Adipocyte (in vitro differentiated cells): ENCODE measurements around the gene CCR1.

Experiments used
- DNase-seq: peaks from one replicate; pipeline ENCODE4 v3.0.0-alpha.2; 2015; ENCODE audit warnings: low read depth
- H3K27me3 ChIP-seq: replicated peaks from 2 replicates; pipeline ENCODE4 v1.7.0; 2013; ENCODE audit warnings: mild to moderate bottlenecking, low read length, moderate library complexity; ENCODE audit not compliant: control insufficient read depth, insufficient read depth
- H3K36me3 ChIP-seq: 2 replicates; pipeline ENCODE4 v1.7.0; 2013; ENCODE audit warnings: low read length, mild to moderate bottlenecking, moderate library complexity; ENCODE audit not compliant: control insufficient read depth, insufficient read depth, severe bottlenecking
- H3K4me1 ChIP-seq: 2 replicates; pipeline ENCODE4 v1.7.0; 2013; ENCODE audit warnings: mild to moderate bottlenecking, low read length, moderate library complexity; ENCODE audit not compliant: control insufficient read depth, insufficient read depth
- H3K4me3 ChIP-seq: 2 replicates; pipeline ENCODE4 v1.7.0; 2013; ENCODE audit warnings: mild to moderate bottlenecking, low read length, moderate library complexity
- H3K9ac ChIP-seq: 2 replicates; pipeline ENCODE4 v1.7.0; 2013; ENCODE audit warnings: mild to moderate bottlenecking, low read length, moderate library complexity
- H3K9me3 ChIP-seq: 2 replicates; pipeline ENCODE4 v1.7.0; 2013; ENCODE audit warnings: mild to moderate bottlenecking, low read length, moderate library complexity; ENCODE audit not compliant: control insufficient read depth

The CCR1 gene

DNA sequence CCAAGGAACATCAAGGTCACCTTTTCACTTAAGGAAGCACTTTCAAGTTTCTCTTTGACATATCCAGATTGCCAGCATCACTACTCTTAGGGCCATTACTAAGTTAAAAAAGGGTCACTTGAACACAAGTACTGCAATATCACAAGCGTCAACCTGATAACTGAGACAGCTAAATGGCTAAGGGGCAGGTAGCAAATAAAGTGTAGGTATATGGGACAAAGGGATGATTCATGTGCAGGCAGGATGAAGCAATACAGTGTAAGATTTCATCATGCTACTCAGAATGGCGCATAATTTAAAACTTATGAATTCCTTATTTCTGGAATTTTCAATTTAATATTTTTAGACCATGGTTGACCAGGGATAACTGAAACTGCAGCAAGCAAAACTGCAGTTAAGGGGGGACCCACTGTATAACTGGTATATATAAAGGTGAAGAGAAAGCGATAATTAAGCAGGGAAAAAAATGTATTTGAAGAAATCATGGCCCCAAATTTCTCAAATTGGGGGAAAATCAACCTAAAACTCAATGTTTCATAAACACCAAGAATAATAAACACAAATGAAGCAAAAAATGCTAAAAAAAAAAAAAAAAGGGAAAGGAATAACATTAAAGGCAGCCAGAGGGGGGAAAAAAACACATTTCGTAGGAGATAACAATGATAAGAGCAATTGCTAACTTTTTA is 13.1 kb downstream of the CCR1 start:
- Histone ChIP-seq H3K27me3 (no peaks in the 10 kb centered on the region), H3K4me1 (no peaks in the 10 kb centered on the region), H3K9me3 (peaks cover 25% of the 10 kb centered on the region), H3K4me3 (no peak overlapping the region), H3K36me3 (no peaks in the 10 kb centered on the region), H3K9ac (no peak overlapping the region)
- no peak for DNase-seq

DNA sequence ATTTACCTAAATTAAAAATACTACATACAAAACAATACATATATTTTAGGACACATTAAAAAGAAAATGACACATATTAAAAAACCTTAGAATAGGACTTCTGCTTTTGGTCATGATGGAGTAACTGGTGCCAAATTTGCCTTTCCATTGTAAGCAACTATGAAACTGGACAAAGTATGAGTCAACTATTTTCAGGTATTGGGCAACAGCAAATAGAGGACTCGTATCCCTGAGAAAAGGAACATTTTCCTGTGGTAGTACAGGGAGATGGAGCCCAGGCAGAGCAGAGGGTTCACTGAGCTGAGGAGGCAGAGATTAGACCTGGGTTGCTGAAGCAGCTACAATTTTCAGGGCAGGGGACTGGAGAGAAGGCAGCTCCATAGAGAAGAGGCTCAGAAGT is 14.7 kb downstream of the CCR1 start:
- no peaks in the 10 kb centered on the region for H3K4me1 ChIP-seq
- no peak overlapping the region for H3K9ac ChIP-seq
- no peak overlapping the region for H3K4me3 ChIP-seq
- H3K9me3 ChIP-seq, result peaks cover 25% of the 10 kb centered on the region
- H3K36me3 ChIP-seq, result no peaks in the 10 kb centered on the region
- no peaks in the 10 kb centered on the region for H3K27me3 ChIP-seq
- DNase-seq, result no peak

DNA sequence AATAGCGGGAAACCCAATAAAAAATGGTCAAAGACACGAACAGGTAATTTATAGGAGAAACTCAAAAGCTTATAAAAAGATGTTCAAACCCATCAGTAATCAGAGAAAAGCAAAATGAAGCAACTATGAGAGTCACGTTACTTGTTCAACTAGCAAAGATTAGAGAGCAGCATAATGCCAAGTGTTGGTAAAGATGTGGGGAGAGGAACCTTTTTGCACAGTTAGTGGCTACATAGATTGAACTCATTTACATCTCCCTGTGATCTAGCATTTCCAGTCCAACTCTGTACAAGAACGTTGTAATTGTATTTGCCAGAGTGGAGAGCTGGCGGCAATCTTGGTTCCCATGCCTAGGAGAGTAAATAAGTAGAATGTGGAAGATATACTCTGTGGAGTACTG is 15.2 kb downstream of the CCR1 start:
- Histone ChIP-seq H3K9me3 (peaks cover 23% of the 10 kb centered on the region), H3K27me3 (no peaks in the 10 kb centered on the region), H3K4me3 (no peak overlapping the region), H3K4me1 (peaks cover 1% of the 10 kb centered on the region), H3K36me3 (no peaks in the 10 kb centered on the region), H3K9ac (no peak overlapping the region)
- no peak for DNase-seq

DNA sequence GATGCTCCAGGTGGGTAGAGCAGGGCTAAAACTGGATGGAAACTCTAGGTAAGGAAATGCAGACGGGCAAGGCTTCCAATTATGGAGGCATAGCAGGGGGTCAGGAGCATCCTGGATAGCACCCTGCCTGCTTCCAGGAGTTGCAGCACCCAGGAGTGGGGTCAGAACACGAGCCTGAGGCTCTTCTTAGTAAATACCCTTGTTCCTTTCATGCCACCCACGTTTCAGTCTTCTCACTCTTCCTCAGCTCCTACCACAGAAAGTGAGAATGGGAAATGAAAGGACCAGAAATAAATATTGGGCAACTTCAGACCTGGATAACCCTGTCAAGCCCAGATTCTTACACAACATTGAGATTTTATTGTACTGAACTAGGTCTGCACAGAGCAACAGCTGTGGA is 16.4 kb downstream of the CCR1 start:
- H3K27me3 ChIP-seq, result no peaks in the 10 kb centered on the region
- H3K9me3 ChIP-seq, result peaks cover 17% of the 10 kb centered on the region
- no peak for DNase-seq
- no peak overlapping the region for H3K4me3 ChIP-seq
- peaks cover 6% of the 10 kb centered on the region for H3K4me1 ChIP-seq
- no peak overlapping the region for H3K9ac ChIP-seq
- H3K36me3 ChIP-seq, result no peaks in the 10 kb centered on the region

- Histone ChIP-seq H3K36me3 (no peaks in the 10 kb centered on the region), H3K9me3 (peaks cover 5% of the 10 kb centered on the region), H3K4me3 (no peak overlapping the region), H3K27me3 (no peaks in the 10 kb centered on the region), H3K4me1 (peaks cover 6% of the 10 kb centered on the region), H3K9ac (no peak overlapping the region)
- no peak for DNase-seq
These were observed 19.4 kb downstream of the CCR1 start for GRCh38 chr3:46188708-46189107.

- Histone ChIP-seq H3K36me3 (no peaks in the 10 kb centered on the region), H3K9me3 (peaks cover 5% of the 10 kb centered on the region), H3K4me1 (peaks cover 6% of the 10 kb centered on the region), H3K9ac (no peak overlapping the region), H3K27me3 (no peaks in the 10 kb centered on the region), H3K4me3 (no peak overlapping the region)
- no peak for DNase-seq
These were observed 20.2 kb downstream of the CCR1 start for GRCh38 chr3:46187876-46188275.

- no peak overlapping the region for H3K9ac ChIP-seq
- H3K36me3 ChIP-seq, result no peaks in the 10 kb centered on the region
- no peaks in the 10 kb centered on the region for H3K27me3 ChIP-seq
- peaks cover 5% of the 10 kb centered on the region for H3K9me3 ChIP-seq
- no peak overlapping the region for H3K4me3 ChIP-seq
- no peak for DNase-seq
- peaks cover 6% of the 10 kb centered on the region for H3K4me1 ChIP-seq
These were observed 20.8 kb downstream of the CCR1 start for GRCh38 chr3:46187341-46187700.

DNA sequence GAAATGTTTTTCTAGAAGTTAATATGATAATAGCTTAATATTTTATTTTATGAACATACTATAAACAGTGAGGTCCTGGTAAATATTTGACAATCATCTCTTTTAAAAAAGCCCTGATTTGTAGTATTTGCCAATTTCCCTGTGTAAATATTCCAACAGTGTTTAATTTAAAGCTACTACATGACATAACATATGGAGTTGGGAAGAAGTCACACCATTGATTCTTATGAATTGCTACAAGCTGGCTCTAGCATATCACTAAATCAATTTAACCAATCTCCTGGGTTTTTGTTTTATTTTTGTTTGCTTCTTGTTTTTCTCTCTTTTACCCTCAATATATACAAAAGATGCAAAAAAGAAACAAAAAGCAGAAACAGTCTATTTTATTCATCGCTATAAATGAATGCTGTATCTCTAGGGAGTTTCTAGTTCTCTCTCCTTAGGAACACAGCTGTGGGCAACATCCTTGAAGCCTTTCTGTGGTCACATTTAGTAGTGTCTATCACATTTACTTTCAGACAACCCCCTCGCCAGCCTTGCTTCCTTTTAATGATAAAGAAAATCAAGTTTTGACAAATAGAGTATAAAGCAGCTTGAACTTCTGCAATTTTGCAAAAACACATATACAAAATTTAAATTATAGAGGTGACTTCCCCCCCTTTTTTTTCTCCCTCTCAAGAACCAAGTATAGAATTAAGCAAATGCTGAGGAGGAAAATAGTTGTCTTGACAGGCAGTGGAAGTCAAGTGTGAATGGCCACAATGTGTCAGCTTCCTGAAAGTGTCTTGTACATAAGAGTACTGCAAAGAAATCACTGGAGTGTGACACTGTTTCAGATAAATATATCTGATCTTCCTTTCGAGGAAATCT is 21.4 kb downstream of the CCR1 start:
- Histone ChIP-seq H3K9ac (no peak overlapping the region), H3K36me3 (no peaks in the 10 kb centered on the region), H3K4me3 (no peak overlapping the region), H3K9me3 (peaks cover 5% of the 10 kb centered on the region), H3K4me1 (peaks cover 6% of the 10 kb centered on the region), H3K27me3 (no peaks in the 10 kb centered on the region)
- DNase-seq, result no peak

DNA sequence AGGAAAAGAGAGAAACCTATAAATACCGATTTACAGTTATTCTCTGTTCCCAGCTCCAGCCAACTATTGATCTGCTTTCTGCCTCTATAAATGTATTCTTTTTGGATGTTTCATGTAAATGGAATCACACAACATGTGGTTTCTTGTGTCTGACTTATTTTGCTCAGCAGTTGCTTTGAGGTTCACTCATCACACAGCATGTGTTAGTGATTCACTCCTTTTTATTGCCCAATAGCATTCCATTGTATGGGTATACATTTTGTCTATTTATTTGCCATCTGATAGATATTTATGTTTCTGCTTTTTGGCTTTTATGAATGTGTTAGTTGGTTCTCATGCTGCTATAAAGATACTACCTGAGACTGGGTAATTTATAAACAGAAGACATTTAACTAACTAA is 23.6 kb downstream of the CCR1 start:
- H3K9ac ChIP-seq, result no peak overlapping the region
- H3K27me3 ChIP-seq, result no peaks in the 10 kb centered on the region
- H3K4me3 ChIP-seq, result no peak overlapping the region
- no peaks in the 10 kb centered on the region for H3K36me3 ChIP-seq
- H3K9me3 ChIP-seq, result peaks cover 5% of the 10 kb centered on the region
- peak; percentile 47 for DNase-seq
- H3K4me1 ChIP-seq, result peaks cover 6% of the 10 kb centered on the region

DNA sequence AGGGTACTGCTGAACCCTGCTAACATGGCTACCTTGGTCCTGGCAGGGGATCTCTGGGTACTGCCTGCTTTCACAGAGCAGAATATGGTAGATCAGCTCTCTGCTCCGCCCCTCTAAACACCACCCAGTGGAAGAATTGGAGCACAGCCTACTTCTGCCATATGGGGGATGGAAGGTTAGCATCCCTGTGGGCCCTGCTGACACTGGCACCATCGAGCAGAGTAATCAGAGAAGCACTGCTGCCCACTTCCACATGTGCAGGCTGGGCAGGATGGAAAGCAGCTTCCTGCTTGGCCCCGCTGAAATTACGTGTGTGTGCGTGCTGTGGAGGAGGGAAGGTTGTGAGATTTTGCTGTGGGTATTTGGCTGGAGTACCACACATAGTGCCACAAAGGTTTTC is 24.8 kb downstream of the CCR1 start:
- no peak for DNase-seq
- peaks cover 6% of the 10 kb centered on the region for H3K4me1 ChIP-seq
- no peaks in the 10 kb centered on the region for H3K36me3 ChIP-seq
- H3K4me3 ChIP-seq, result no peak overlapping the region
- no peak overlapping the region for H3K9ac ChIP-seq
- H3K27me3 ChIP-seq, result no peaks in the 10 kb centered on the region
- H3K9me3 ChIP-seq, result peaks cover 5% of the 10 kb centered on the region

GRCh38 chr3:46168583-46169345 is 39.3 kb downstream of the CCR1 start:
- Histone ChIP-seq H3K36me3 (no peaks in the 10 kb centered on the region), H3K4me3 (peak overlapping the region; percentile 9), H3K27me3 (no peaks in the 10 kb centered on the region), H3K9ac (no peak overlapping the region), H3K9me3 (no peaks in the 10 kb centered on the region), H3K4me1 (peaks cover 15% of the 10 kb centered on the region)
- peak; percentile 17 for DNase-seq
